COLO668 (cell line): Measurements from ENCODE around the gene SLC41A3.
"Not testable (repeated sequence)": the region's sequence is repeated elsewhere in the genome, so short reads cannot be mapped to it uniquely, and the experiment has no call there.

Experiments used
- DNase-seq: peaks from one replicate; lab custom pipeline; 2025; ENCODE audit not compliant: unreplicated experiment; lab: John Stamatoyannopoulos, UW

Gene SLC41A3

GRCh38 chr3:125960066-125960424 is 123.9 kb downstream of the SLC41A3 start:
- DNase-seq: no peak

GRCh38 chr3:125959317-125960065 is 124.4 kb downstream of the SLC41A3 start:
- DNase-seq: no peak

GRCh38 chr3:125958511-125959316 is 125.2 kb downstream of the SLC41A3 start:
- no peak for DNase-seq

GRCh38 chr3:125957674-125958510 is 126.0 kb downstream of the SLC41A3 start:
- peak; percentile 15 for DNase-seq

GRCh38 chr3:125957020-125957419 is 126.9 kb downstream of the SLC41A3 start:
- DNase-seq: not testable (repeated sequence)
